Measurements from ENCODE around the gene MLC1.

MLC1 gene

DNA sequence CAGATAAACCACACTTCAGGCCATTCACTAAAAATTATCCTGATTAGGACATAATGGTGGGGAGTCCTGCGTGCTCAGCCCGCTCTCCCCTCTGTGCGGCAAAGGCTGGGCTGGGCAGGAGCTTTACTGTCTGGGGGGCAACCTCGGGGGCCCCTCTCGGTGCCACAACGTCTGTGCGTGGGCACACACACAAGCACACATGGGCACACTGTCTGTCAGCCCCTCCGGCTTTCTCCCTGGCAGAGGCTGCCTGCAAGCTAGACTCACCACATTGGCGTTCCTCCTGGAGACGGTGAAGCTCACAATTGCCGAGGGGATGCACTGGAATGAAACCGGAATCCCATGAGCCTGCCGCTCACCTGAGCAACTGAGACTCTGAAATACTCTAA, 5.2 kb downstream of the MLC1 start:
- H3K4me3 ChIP-seq (replicated peaks; ENCODE audit: low read depth, low read length): no peak overlapping the region
- no peak for DNase-seq (ENCODE audit: extremely low read depth, low read depth)
- TF ChIP-seq, protein P1, sequence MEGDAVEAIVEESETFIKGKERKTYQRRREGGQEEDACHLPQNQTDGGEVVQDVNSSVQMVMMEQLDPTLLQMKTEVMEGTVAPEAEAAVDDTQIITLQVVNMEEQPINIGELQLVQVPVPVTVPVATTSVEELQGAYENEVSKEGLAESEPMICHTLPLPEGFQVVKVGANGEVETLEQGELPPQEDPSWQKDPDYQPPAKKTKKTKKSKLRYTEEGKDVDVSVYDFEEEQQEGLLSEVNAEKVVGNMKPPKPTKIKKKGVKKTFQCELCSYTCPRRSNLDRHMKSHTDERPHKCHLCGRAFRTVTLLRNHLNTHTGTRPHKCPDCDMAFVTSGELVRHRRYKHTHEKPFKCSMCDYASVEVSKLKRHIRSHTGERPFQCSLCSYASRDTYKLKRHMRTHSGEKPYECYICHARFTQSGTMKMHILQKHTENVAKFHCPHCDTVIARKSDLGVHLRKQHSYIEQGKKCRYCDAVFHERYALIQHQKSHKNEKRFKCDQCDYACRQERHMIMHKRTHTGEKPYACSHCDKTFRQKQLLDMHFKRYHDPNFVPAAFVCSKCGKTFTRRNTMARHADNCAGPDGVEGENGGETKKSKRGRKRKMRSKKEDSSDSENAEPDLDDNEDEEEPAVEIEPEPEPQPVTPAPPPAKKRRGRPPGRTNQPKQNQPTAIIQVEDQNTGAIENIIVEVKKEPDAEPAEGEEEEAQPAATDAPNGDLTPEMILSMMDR (IDR thresholded peaks at IDR 0.05; ENCODE audit: low read depth, low read length, missing control alignments): no peak

DNA sequence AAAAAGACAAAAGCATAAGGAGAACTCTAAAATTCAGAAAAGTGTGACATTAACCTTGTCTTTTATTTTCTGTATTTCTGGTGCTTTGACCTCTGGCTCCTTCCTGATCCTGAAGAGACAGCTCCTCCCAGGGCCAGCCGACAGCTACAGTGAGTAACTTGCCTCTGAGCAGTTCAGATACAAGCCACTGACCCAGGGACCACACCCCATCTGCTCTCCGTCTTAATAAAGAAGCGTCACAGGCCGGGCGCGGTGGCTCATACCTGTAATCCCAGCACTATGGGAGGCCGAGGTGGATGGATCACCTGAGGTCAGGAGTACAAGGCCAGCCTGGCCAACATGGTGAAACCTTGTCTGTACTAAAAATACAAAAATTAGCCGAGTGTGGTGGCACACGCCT, 6.5 kb downstream of the MLC1 start:
- TF ChIP-seq, protein P1 (IDR thresholded peaks at IDR 0.05; ENCODE audit: low read depth, low read length, missing control alignments): no peak
- H3K4me3 ChIP-seq (replicated peaks; ENCODE audit: low read depth, low read length): no peak overlapping the region
- DNase-seq (ENCODE audit: extremely low read depth, low read depth): no peak

DNA sequence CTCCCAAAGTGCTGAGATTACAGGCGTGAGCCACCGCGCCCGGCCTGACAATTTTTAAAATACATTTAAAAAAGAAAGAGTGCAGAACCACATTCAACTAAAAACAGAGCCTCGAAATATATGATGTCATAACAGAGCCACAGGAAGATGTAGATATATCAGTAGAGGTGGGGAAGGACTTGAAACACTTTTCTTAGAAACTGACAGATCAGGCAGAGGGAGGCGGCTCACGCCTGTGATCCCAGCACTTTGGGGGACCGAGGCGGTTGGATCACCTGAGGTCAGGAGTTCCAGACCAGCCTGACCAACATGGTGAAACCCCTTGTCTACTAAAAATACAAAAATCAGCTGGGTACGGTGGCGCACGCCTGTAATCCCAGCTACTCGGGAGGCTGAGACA, 7.0 kb downstream of the MLC1 start:
- no peak for DNase-seq (ENCODE audit: extremely low read depth, low read depth)
- H3K4me3 ChIP-seq (replicated peaks; ENCODE audit: low read depth, low read length): no peak overlapping the region
- TF ChIP-seq, protein P1 (IDR thresholded peaks at IDR 0.05; ENCODE audit: low read depth, low read length, missing control alignments): no peak

DNA sequence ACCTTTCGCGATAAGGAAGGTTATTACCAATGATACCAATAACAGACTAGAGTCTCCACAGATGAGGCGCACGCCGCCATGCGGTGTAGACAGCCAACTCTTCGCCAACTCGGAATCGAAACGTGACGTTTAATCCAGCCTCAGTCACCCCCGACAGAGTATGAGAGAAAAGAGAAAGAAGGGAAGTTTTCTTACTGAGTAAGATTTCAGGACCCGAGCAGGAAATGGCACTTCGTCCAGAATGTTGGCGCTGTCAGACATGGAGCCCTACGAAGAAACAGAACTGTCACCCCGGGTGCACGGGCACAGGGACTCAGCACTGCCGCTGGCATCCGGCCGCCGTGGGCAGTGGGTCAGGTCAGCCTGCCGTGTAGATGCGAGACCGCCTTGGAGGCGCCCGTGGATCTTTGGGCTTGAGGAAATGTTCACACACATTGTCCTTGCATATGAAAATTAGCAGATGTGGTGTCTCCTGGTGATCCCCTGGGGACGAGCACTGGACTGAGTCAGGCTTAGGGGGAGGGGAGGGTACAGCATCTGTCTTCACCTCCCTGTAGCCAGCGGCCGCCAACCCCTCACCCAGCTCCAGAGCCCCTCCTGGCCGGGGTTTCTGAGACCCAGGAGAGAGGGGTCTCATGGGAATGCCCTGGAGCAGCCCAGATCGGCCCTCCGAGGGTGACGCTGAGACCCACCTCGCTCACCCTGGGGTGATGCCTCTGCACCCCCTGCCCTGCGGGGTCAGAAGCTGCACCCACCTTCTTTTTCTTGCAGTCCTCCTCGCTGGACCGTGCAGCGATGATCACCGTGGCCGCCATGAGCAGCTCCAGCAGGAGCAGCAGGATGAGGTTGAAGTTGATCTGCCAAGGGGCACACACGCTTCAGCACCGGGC, 8.3 kb downstream of the MLC1 start:
- H3K4me3 ChIP-seq (replicated peaks; ENCODE audit: low read depth, low read length): no peak overlapping the region
- no peak for DNase-seq (ENCODE audit: extremely low read depth, low read depth)
- TF ChIP-seq, protein P1 (IDR thresholded peaks at IDR 0.05; ENCODE audit: low read depth, low read length, missing control alignments): no peak

DNA sequence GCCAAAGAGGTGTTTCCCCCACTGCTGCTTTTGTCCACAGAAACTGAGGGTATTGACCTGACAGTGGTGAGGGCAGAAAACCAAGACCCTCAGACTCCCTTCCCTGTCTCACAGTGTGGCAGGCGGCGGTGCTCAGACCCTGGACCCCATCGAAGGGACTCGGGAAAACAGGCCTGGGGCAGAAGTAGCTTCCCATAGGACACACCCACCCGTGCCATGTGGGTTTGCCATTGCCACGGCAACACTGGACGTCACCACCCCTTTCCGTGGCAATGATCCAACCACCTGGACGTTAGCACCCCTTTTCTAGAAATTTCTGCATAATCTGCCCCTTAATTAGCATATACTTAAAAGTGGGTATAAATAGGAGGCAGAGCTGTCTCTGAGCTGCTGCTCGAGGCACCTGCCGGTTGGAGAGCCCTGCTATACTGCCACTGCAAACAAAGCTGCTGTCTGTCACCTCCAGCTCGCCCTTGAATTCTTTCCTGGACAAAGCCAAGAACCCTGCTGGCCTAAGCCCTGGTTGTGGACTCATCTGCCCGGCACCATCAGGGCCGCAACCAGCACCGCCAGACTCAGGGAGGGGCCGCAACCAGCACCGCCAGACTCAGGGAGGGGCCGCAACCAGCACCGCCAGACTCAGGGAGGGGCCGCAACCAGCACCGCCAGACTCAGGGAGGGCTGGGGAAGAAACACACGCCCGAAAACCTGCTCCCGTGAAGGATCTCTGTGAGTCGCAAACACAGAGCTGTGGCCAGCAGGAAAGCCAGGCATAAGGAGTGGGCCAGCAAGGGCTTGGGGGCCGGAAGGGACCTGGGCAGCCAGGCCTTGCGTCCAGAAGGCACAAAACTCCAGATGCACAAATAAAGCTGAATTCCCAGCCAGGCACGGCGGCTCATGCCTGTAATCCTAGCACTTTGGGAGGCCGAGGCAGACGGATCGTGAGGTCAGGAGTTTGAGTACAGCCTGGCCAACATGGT, 10.4 kb downstream of the MLC1 start:
- no peak for DNase-seq (ENCODE audit: extremely low read depth, low read depth)
- TF ChIP-seq, protein P1 (IDR thresholded peaks at IDR 0.05; ENCODE audit: low read depth, low read length, missing control alignments): no peak
- H3K4me3 ChIP-seq (replicated peaks; ENCODE audit: low read depth, low read length): no peak overlapping the region

DNA sequence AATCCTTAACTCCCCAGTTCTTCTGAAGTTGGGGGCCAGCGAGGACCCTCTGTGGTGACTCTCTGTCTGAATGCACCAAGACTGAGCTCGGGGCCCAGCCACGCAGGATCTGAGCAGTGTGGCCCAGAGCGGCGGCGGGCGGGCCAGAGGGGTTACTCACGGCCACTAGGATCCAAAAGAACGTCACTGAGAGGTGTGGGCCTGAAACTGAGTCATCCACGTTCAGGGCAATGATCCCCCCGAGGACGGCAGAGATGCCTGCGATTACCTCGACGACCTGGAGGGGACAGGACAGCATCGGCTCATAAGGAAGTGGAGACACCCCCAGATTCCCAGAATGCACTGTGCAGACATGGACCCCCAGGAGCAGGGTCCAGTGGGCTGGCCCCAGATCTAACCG, 11.2 kb downstream of the MLC1 start:
- TF ChIP-seq, protein P1 (IDR thresholded peaks at IDR 0.05; ENCODE audit: low read depth, low read length, missing control alignments): no peak
- no peak overlapping the region for H3K4me3 ChIP-seq (replicated peaks; ENCODE audit: low read depth, low read length)
- no peak for DNase-seq (ENCODE audit: extremely low read depth, low read depth)

Measured in HFF-Myc (cell line).